ENCODE data around the gene HVCN1. TPM values are rescaled to one million over a fixed set of nuclear protein-coding genes. Genes with fewer than 3 reads are reported as not detected.
"Not testable (repeated sequence)": the region's sequence is repeated elsewhere in the genome, so short reads cannot be mapped to it uniquely, and the experiment has no call there.

The HVCN1 gene
- total RNA-seq (10 to 100 TPM; 21.0 to 21.2 TPM), polyA plus RNA-seq (10 to 100 TPM; 17.3 to 24.5 (median 20.1) TPM), total RNA-seq (5.2 to 15.8 (median 8.1) reads per million in 6 experiments)

GRCh38 chr12:110688446-110689280, at the start of gene HVCN1:
Gene HVCN1 (minus strand): TSS chr12:110689115. CDS start chr12:110683245, 5,870 bp downstream.
- peaks cover 19 to 68% (median 40%) of the 10 kb centered on the region in 4 donors for H3K4me1 Mint-ChIP-seq
- no peaks in the 10 kb centered on the region for H3K27me3 Mint-ChIP-seq
- ATAC-seq = peak; percentile 53 to 68
- H3K36me3 Mint-ChIP-seq = peaks cover 9 to 25% (median 12%) of the 10 kb centered on the region in 3 donors
- peak in 6 of 10 donors; percentile 11 to 73 (median 37) for DNase-seq
- POLR2A ChIA-PET = interaction anchor here (0.9 to 2.6 kb wide), 8 partner anchors 10 to 257 kb away, joined by 4 to 24 read pairs (median 6); partner anchors contain the start of gene TCTN1
- H3K4me3 Mint-ChIP-seq = peak within 1 kb of the TSS; percentile 89 to 98 (median 92)
- peak within 1 kb of the TSS; percentile 73 to 95 (median 91) for H3K27ac Mint-ChIP-seq
- H3K9me3 Mint-ChIP-seq = peaks cover 0 to 1% (median 0%) of the 10 kb centered on the region in 9 donors

DNA sequence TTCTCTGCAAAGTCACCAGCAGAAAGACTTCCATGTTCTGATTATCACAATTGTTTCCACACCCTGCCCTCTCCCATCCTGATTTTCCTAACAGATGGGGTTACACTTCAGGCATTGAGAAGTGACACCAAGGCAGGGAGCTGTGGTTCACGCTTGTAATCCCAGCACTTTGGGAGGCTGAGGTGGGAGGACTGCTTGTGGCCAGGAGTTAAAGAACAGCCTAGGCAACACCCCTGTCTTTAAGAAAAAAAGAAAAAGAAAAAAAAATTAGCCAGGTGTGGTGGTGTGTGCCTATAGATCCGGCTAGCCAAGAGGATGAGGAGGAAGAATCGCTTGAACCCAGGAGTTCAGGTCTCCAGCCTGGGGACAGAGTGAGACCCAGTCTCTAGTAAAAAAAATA, 48.6 kb upstream of the HVCN1 start:
- ATAC-seq (no peak), DNase-seq (peak in 1 of 10 donors; percentile 24)
- POLR2A ChIA-PET = no interaction called here
- Mint-ChIP-seq H3K27me3 (no peaks in the 10 kb centered on the region), H3K4me3 (peak overlapping the region; percentile 36 to 99 (median 82)), H3K4me1 (peaks cover 29 to 82% (median 76%) of the 10 kb centered on the region in 4 donors), H3K36me3 (peaks cover 2 to 48% (median 5%) of the 10 kb centered on the region in 3 donors), H3K9me3 (peaks cover 0 to 2% (median 0%) of the 10 kb centered on the region in 9 donors), H3K27ac (peak overlapping the region; percentile 77 to 96 (median 83))

DNA sequence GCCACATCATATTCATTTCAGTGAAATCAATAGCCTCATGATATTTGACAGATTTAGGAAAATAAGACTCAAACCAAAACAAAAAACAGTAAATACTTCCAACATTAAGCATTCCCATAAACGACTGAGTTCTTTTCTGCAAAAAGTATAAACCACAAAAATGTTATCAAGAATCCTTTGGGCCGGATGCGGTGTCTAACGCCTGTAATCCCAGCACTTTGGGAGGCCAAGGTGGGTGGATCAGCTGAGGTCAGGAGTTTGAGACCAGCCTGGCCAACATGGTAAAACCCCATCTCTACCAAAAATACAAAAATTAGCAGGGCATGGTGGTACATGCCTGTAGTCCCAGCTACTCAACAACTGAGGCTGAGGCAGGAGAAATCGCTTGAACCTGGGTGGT, 48.1 kb upstream of the HVCN1 start:
- H3K27ac Mint-ChIP-seq = peak overlapping the region in 6 of 10 donors; percentile 7 to 77 (median 66)
- DNase-seq, H3K9me3 Mint-ChIP-seq, H3K27me3 Mint-ChIP-seq, POLR2A ChIA-PET, ATAC-seq: not testable (repeated sequence)
- H3K4me1 Mint-ChIP-seq = peaks cover 33 to 87% (median 81%) of the 10 kb centered on the region in 4 donors
- H3K4me3 Mint-ChIP-seq = peak overlapping the region in 9 of 10 donors; percentile 17 to 99 (median 45)
- H3K36me3 Mint-ChIP-seq = peaks cover 4 to 53% (median 5%) of the 10 kb centered on the region in 3 donors

DNA sequence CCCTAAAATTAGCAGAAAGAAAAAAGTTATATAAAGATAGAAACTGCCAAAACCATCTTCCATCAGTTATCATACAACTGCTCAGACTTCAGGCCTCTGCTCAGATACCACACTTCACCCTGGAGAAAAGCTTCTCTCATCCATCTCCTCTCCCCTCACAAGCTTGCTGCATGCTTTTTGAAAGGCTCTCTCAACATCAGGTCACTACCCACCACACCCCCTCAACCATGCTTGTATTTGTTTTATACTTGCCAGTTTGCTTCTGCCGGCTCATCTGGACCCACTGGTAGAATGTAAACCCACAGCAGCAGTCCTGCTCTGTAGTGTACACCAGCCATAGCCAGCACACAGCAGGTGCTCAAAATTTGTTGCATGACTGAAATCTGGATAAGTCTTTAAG, 45.0 kb upstream of the HVCN1 start:
- Mint-ChIP-seq H3K36me3 (peaks cover 0 to 80% (median 6%) of the 10 kb centered on the region in 3 donors), H3K4me1 (peaks cover 22 to 83% (median 72%) of the 10 kb centered on the region in 4 donors), H3K27ac (peak overlapping the region; percentile 4 to 86 (median 60)), H3K4me3 (peak overlapping the region in 8 of 10 donors; percentile 0 to 68 (median 29)), H3K27me3 (no peaks in the 10 kb centered on the region), H3K9me3 (no peaks in the 10 kb centered on the region)
- ATAC-seq = no peak
- no peak for DNase-seq
- POLR2A ChIA-PET = interaction anchor here (1.2 kb wide), 1 partner anchor 9 kb away, joined by 3 read pairs; the partner anchor contains the start of gene PPP1CC

GRCh38 chr12:110733089-110733715, 44.3 kb upstream of the HVCN1 start:
- Mint-ChIP-seq H3K4me3 (peak overlapping the region in 5 of 10 donors; percentile 5 to 45 (median 21)), H3K9me3 (no peaks in the 10 kb centered on the region), H3K36me3 (peaks cover 0 to 82% (median 10%) of the 10 kb centered on the region in 3 donors), H3K27me3 (no peaks in the 10 kb centered on the region), H3K4me1 (peaks cover 19 to 82% (median 67%) of the 10 kb centered on the region in 4 donors), H3K27ac (peak overlapping the region in 9 of 10 donors; percentile 35 to 83 (median 67))
- POLR2A ChIA-PET = no interaction called here
- ATAC-seq = no peak
- DNase-seq = no peak

- Mint-ChIP-seq H3K36me3 (peaks cover 0 to 85% (median 10%) of the 10 kb centered on the region in 3 donors), H3K27ac (peak overlapping the region in 6 of 10 donors; percentile 39 to 83 (median 52)), H3K4me1 (peaks cover 19 to 80% (median 65%) of the 10 kb centered on the region in 4 donors), H3K9me3 (no peaks in the 10 kb centered on the region), H3K4me3 (peak overlapping the region in 1 of 10 donors; percentile 21), H3K27me3 (no peaks in the 10 kb centered on the region)
- DNase-seq = no peak
- POLR2A ChIA-PET = no interaction called here
- ATAC-seq = no peak
Measured at GRCh38 chr12:110732572-110732971, 43.7 kb upstream of the HVCN1 start.

GRCh38 chr12:110731479-110731878, 42.6 kb upstream of the HVCN1 start:
- Mint-ChIP-seq H3K36me3 (peaks cover 0 to 91% (median 11%) of the 10 kb centered on the region in 3 donors), H3K27ac (peak overlapping the region in 5 of 10 donors; percentile 9 to 81 (median 39)), H3K27me3 (no peaks in the 10 kb centered on the region), H3K9me3 (no peaks in the 10 kb centered on the region), H3K4me1 (peaks cover 22 to 79% (median 64%) of the 10 kb centered on the region in 4 donors), H3K4me3 (peak overlapping the region in 2 of 10 donors; percentile 10 to 41)
- no peak for DNase-seq
- POLR2A ChIA-PET = interaction anchor here (0.6 kb wide), 1 partner anchor 17 kb away, joined by 5 read pairs; no protein-coding TSS in a partner anchor
- no peak for ATAC-seq

GRCh38 chr12:110728628-110729027, 39.7 kb upstream of the HVCN1 start:
- Mint-ChIP-seq H3K9me3 (no peaks in the 10 kb centered on the region), H3K27me3 (no peaks in the 10 kb centered on the region), H3K4me1 (peaks cover 21 to 72% (median 54%) of the 10 kb centered on the region in 4 donors), H3K36me3 (peaks cover 3 to 95% (median 15%) of the 10 kb centered on the region in 3 donors), H3K27ac (peak overlapping the region in 8 of 10 donors; percentile 15 to 74 (median 50)), H3K4me3 (no peak overlapping the region)
- no peak for ATAC-seq
- DNase-seq = no peak
- POLR2A ChIA-PET = interaction anchor here (0.6 kb wide), 1 partner anchor 91 kb away, joined by 3 read pairs; no protein-coding TSS in a partner anchor

GRCh38 chr12:110726708-110727369, 37.9 kb upstream of the HVCN1 start:
- Mint-ChIP-seq H3K9me3 (no peaks in the 10 kb centered on the region), H3K27ac (peak overlapping the region in 8 of 10 donors; percentile 37 to 92 (median 72))
- POLR2A ChIA-PET = interaction anchor here (1.4 kb wide), 1 partner anchor 16 kb away, joined by 3 read pairs; no protein-coding TSS in a partner anchor

DNA sequence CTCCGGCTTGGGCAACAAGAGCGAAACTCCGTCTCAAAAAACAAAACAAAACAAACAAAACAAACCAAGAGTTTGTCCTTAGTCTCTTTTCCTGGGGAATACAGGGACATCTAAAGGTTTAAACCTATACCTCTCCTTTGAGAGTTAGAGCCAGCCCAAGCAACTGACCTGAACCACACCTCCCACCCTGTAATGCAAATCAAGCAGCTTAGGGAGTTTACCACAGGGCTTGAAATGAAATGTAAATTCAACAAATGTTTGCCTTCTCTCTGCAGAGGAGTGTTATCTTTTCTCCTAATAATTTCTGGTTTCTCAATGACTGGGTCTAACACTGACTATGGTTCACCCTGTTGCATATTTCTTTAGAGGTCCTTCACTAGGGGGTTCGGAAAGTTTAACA, 37.1 kb upstream of the HVCN1 start:
- ATAC-seq (no peak), DNase-seq (no peak)
- no peaks in the 10 kb centered on the region for H3K27me3 Mint-ChIP-seq
- no peak overlapping the region for H3K4me3 Mint-ChIP-seq
- H3K4me1 Mint-ChIP-seq = peaks cover 13 to 51% (median 32%) of the 10 kb centered on the region in 4 donors
- POLR2A ChIA-PET = no interaction called here
- no peaks in the 10 kb centered on the region for H3K9me3 Mint-ChIP-seq
- H3K36me3 Mint-ChIP-seq = peaks cover 4 to 97% (median 23%) of the 10 kb centered on the region in 3 donors
- H3K27ac Mint-ChIP-seq = peak overlapping the region in 6 of 10 donors; percentile 7 to 85 (median 66)

More at GRCh38 chr12:110726708-110727369, 37.9 kb upstream of the HVCN1 start:
- ATAC-seq = no peak
- no peak for DNase-seq
- H3K4me3 Mint-ChIP-seq = no peak overlapping the region
- H3K4me1 Mint-ChIP-seq = peaks cover 14 to 60% (median 39%) of the 10 kb centered on the region in 4 donors
- H3K36me3 Mint-ChIP-seq = peaks cover 3 to 96% (median 17%) of the 10 kb centered on the region in 3 donors
- no peaks in the 10 kb centered on the region for H3K27me3 Mint-ChIP-seq

- POLR2A ChIA-PET = no interaction called here
- no peaks in the 10 kb centered on the region for H3K27me3 Mint-ChIP-seq
- peaks cover 13 to 45% (median 28%) of the 10 kb centered on the region in 4 donors for H3K4me1 Mint-ChIP-seq
- no peak for DNase-seq
- no peak for ATAC-seq
- peak overlapping the region in 9 of 10 donors; percentile 19 to 89 (median 62) for H3K27ac Mint-ChIP-seq
- no peak overlapping the region for H3K4me3 Mint-ChIP-seq
- no peaks in the 10 kb centered on the region for H3K9me3 Mint-ChIP-seq
- peaks cover 7 to 97% (median 27%) of the 10 kb centered on the region in 3 donors for H3K36me3 Mint-ChIP-seq
Measured at GRCh38 chr12:110725267-110725666, 36.4 kb upstream of the HVCN1 start.
